Activated T-helper 1 cell treated with anti-CD3 and anti-CD28 coated beads, Interleukin-2, amount 50 U/mL, for 16 hours (primary cell): ENCODE measurements around the gene MLST8.
"Not testable (repeated sequence)": the region's sequence is repeated elsewhere in the genome, so short reads cannot be mapped to it uniquely, and the experiment has no call there.

ENCODE experiments used
- DNase-seq, 2 donors: peaks; one replicate each; pipeline ENCODE4 v3.0.0-alpha.2; 2020; ENCODE audit warnings: low read depth in 1 of 2, low spot score in 1 of 2

MLST8 gene

DNA sequence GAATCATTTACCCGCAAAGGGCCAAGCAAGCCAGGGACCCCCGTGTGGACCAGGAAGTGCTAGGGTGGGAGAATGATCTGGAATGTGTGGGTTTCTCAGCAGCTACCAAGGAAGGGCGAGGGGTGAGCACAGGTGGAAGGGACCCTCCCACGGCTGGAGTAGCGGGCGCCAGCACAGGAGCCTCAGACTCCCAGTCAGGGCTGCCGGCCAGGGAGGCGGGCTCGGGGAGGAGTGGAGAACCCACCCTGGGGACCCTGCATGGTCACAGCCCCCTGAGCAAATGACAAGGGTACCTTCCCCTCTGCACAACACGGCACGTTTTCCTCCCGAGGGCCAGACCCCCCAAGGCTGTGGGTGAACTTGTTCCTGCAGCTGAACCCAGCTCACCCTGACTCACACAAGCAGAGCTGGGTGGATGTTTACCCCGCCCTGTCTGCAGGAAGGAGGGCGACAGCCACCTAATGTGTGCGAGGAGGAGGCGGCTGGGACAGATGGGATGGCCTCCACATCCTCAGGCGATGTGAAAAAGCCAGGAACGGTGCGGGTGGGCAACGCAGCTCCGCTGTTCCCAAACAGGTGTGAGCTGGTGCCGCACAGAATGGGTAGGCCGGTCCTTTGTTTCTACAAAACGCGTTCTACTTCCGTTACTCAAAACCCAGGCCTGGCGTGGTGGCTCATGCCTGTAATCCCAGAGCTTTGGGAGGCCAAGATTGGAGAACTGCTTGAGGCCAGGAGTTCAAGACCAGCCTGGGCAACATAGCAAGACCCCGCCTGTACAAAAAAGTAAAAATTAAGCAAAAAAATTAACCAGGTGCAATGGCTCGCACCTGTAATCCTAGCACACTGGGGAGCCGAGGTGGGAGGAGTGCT, 39.9 kb downstream of the MLST8 start:
- DNase-seq = no peak

- no peak for DNase-seq
Observed at GRCh38 chr16:2246301-2246885, 41.1 kb downstream of the MLST8 start.

DNA sequence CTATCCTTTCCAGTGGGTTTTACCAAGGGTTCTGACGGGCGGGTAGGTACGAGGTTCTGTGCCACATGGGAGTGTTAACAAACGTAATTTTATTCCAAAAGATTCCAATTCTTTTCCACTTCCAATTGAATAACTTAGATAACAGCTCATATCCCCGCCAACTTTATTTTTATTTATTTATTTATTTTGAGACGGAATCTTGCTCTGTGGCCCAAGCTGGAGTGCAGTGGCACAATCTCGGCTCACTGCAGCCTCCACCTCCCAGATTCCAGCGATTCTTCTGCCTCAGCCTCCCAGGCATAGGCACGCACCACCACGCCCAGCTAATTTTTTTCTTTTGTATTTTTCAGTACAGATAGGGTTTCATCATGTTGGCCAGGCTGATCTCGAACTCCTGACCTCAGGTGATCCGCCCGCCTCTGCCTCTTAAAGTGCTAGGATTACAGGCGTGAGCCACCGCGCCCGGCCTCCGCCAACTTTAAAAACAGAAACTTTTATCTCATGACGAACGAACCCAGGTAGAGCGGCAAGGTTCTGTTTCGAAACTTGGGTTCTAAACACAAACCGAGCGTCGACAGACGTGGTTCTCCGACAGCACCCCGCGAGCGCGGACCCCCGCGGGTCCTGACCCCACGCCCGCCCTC, 45.5 kb downstream of the MLST8 start:
- peak in 1 of 2 donors; percentile 30 for DNase-seq

- peak; percentile 56 to 72 for DNase-seq
Observed at GRCh38 chr16:2251296-2252111, 46.2 kb downstream of the MLST8 start, which contains the start of gene ECI1. Gene ECI1, minus strand, starts transcription at chr16:2251587. Its CDS starts 21 bp downstream, at chr16:2251566.

GRCh38 chr16:2252806-2253148, 47.5 kb downstream of the MLST8 start:
- no peak for DNase-seq

- DNase-seq = no peak
Observed at GRCh38 chr16:2253293-2253692, 48.0 kb downstream of the MLST8 start.

DNA sequence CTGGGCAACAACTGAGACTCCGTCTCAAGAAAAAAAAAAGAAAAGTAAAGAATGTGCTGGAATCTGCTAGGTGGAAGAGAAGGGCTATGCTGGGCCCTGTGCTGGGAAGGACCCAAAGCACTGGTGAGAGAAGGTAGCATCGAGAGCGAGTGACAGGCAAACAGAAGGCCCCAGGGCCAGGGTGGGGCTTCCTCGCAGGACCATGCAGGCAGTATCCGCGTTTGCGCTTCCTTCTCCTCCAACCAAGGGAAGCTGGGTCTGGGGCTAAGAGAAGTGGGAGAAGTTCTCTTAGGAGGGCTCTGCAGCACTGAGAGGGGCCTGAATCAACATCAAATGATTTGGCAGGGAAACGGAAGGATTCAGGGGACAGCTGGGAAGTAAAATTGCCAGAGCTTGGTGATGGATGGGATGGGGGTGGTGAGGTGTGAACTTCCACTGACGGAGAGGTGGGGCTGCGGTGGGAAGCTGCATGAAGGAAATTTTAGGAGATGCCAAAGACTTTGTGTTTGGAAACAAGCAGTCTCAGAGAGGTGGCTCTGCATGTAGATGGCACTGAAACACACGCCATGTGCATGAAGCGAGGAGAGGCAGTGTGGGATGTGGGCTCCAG, 51.4 kb downstream of the MLST8 start:
- no peak for DNase-seq

DNA sequence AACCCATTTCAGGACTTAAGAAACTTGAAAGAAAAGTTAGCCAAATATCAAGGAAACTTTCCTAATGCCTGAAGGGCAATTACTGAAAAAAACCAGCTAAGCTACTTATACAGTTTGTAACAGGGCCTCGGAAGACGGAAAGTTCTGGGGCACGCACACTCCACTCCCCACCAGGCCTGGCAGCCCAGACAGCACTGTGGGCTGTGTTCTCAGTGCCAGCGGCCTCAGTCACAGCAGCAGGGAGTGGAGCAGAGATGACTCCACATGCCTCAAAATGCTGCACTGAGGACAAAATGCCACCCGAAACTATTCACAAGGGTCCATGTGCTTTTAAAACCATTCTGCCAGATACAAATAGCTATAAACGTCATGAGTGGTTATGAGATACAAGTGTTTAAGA, 52.5 kb downstream of the MLST8 start:
- no peak for DNase-seq

DNA sequence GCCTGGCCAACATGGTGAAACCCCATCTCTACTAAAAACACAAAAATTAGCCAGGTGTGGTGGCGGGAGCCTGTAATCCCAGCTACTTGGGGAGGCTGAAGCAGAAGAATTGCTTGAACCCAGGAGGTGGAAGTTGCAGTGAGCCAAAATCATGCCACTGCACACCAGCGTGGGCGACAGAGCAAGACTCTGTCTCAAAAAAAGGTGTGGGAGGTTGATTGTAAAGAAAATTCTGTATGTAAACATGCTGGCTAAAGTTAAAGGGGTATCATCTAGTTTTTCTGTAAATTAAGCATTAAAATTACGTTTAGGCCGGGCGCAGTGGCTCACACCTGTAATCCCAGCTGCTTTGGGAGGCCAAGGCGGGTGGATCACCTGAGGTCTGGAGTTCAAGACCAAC, 53.3 kb downstream of the MLST8 start:
- not testable (repeated sequence) for DNase-seq
